DND-41 (cell line): ENCODE results near the gene ISYNA1.

Source experiments
- ATAC-seq: fragments of 200-7000 bp; cut with Tn5 transposase; 3 replicates; pipeline ENCODE4 v1.9.1; 2021; ENCODE audit warnings: low read depth; ENCODE audit not compliant: insufficient read depth
- DNase-seq: peaks from one replicate; pipeline ENCODE4 v3.0.0-alpha.2; 2020
- H2AFZ ChIP-seq: 2 replicates; pipeline ENCODE4 v1.6.0; 2012; ENCODE audit warnings: low read depth, low read length
- H3K27ac ChIP-seq: 2 replicates; pipeline ENCODE4 v1.5.1; 2012; ENCODE audit warnings: low read length, inconsistent platforms
- H3K27me3 ChIP-seq: fragments of 200-600 bp; sonication (generic); 2 replicates; pipeline ENCODE4 v1.6.0; 2012; ENCODE audit warnings: low read length, mild to moderate bottlenecking, inconsistent platforms; ENCODE audit not compliant: insufficient read depth, poor library complexity
- H3K36me3 ChIP-seq: 2 replicates; pipeline ENCODE4 v1.5.1; 2012; ENCODE audit warnings: low read length, inconsistent platforms; ENCODE audit not compliant: insufficient read depth
- H3K4me1 ChIP-seq: 2 replicates; pipeline ENCODE4 v1.5.1; 2012; ENCODE audit warnings: mild to moderate bottlenecking, low read length; ENCODE audit not compliant: insufficient read depth
- H3K4me2 ChIP-seq: 2 replicates; pipeline ENCODE4 v1.6.0; 2012; ENCODE audit warnings: mild to moderate bottlenecking, moderate library complexity, low read length, inconsistent platforms; ENCODE audit not compliant: insufficient read depth
- H3K4me3 ChIP-seq, 2 experiments: fragments of 200-600 bp in 1 of 2; shearing (Covaris generic) in 1 of 2; 2 replicates each; pipeline ENCODE4 v1.5.1; 2012 to 2016; ENCODE audit warnings: inconsistent platforms in 2 of 2, low read length in 2 of 2, mild to moderate bottlenecking in 2 of 2, low read depth in 1 of 2, moderate library complexity in 1 of 2
- H3K79me2 ChIP-seq: 2 replicates; pipeline ENCODE4 v1.6.0; 2012; ENCODE audit warnings: low read length, inconsistent platforms; ENCODE audit not compliant: insufficient read depth
- H3K9ac ChIP-seq: 2 replicates; pipeline ENCODE4 v1.6.0; 2012; ENCODE audit warnings: low read depth, mild to moderate bottlenecking, inconsistent platforms, low read length, moderate library complexity
- H3K9me3 ChIP-seq: 2 replicates; pipeline ENCODE4 v1.5.1; 2012; ENCODE audit warnings: low read length, moderate library complexity, mild to moderate bottlenecking, inconsistent platforms; ENCODE audit not compliant: insufficient read depth, severe bottlenecking
- H4K20me1 ChIP-seq: 2 replicates; pipeline ENCODE4 v1.6.0; 2012; ENCODE audit warnings: low read length; ENCODE audit not compliant: insufficient read depth
- CTCF ChIP-seq: IDR thresholded peaks from 2 replicates; pipeline ENCODE4 v1.5.1; 2012; ENCODE audit warnings: borderline replicate concordance, low read length, moderate library complexity, mild to moderate bottlenecking; ENCODE audit not compliant: poor library complexity, severe bottlenecking; ENCODE audit errors: extremely low read depth
- EZH2 ChIP-seq: IDR thresholded peaks from 3 replicates; pipeline ENCODE4 v1.6.1; 2012; ENCODE audit warnings: borderline replicate concordance, low read depth, mild to moderate bottlenecking, moderate library complexity, low read length, inconsistent platforms; ENCODE audit not compliant: severe bottlenecking

The ISYNA1 gene

GRCh38 chr19:18432275-18433014 is 5.5 kb downstream of the ISYNA1 start:
- Histone ChIP-seq H2AFZ (no peak overlapping the region), H4K20me1 (peaks cover 50% of the 10 kb centered on the region), H3K27ac (no peak overlapping the region), H3K27me3 (no peaks in the 10 kb centered on the region), H3K9me3 (no peaks in the 10 kb centered on the region), H3K36me3 (peaks cover 27% of the 10 kb centered on the region), H3K4me2 (no peak overlapping the region), H3K4me1 (peaks cover 44% of the 10 kb centered on the region), H3K4me3 (no peak overlapping the region), H3K79me2 (peaks cover 13% of the 10 kb centered on the region), H3K9ac (no peak overlapping the region)
- ATAC-seq: no peak
- no peak for DNase-seq
- TF ChIP-seq CTCF (no peak), EZH2 (no peak)

- Histone ChIP-seq H4K20me1 (peaks cover 59% of the 10 kb centered on the region), H3K9ac (no peak overlapping the region), H3K4me3 (no peak overlapping the region), H3K36me3 (peaks cover 27% of the 10 kb centered on the region), H3K27me3 (no peaks in the 10 kb centered on the region), H3K4me2 (no peak overlapping the region), H3K27ac (no peak overlapping the region), H3K4me1 (peaks cover 36% of the 10 kb centered on the region), H2AFZ (no peak overlapping the region), H3K9me3 (no peaks in the 10 kb centered on the region), H3K79me2 (peaks cover 16% of the 10 kb centered on the region)
- DNase-seq (no peak), ATAC-seq (no peak)
- TF ChIP-seq EZH2: no peak
Observed at GRCh38 chr19:18431351-18432197, 6.4 kb downstream of the ISYNA1 start.

GRCh38 chr19:18430417-18431144 is 7.4 kb downstream of the ISYNA1 start:
- DNase-seq: no peak
- H3K4me1 ChIP-seq: peaks cover 26% of the 10 kb centered on the region
- no peak overlapping the region; the same call in 1 of the 2 replicates for H3K9ac ChIP-seq
- peaks cover 65% of the 10 kb centered on the region for H4K20me1 ChIP-seq
- H3K36me3 ChIP-seq: peaks cover 23% of the 10 kb centered on the region
- ATAC-seq: no peak
- H3K9me3 ChIP-seq: no peaks in the 10 kb centered on the region
- H2AFZ ChIP-seq: no peak overlapping the region
- no peaks in the 10 kb centered on the region for H3K27me3 ChIP-seq
- H3K79me2 ChIP-seq: peaks cover 20% of the 10 kb centered on the region
- H3K27ac ChIP-seq: no peak overlapping the region
- H3K4me3 ChIP-seq: no peak overlapping the region
- H3K4me2 ChIP-seq: peak overlapping the region; percentile 81
- TF ChIP-seq CTCF (no peak), EZH2 (no peak)
